Gastroesophageal sphincter (tissue), 4 donors: ENCODE results near the gene NOL6. TPM values are rescaled to one million over a fixed set of nuclear protein-coding genes. Genes with fewer than 3 reads are reported as not detected.
A peak's percentile ranks its signal among the peaks of the same experiment; 100 is the strongest.

Experiments used
- ATAC-seq: fragments of 150-250 bp; one replicate; pipeline ENCODE4 v1.9.1; 2016; ENCODE audit warnings: mild to moderate bottlenecking, moderate library complexity
- H3K27ac ChIP-seq, 4 donors: fragments of 200-600 bp; sonication (generic) in 3 of 4; 1 replicate in 3 of 4; 2 replicates in 1 of 4; pipeline ENCODE4 v1.5.1; 2016 to 2019
- H3K27me3 ChIP-seq: fragments of 200-600 bp; sonication (generic); one replicate; pipeline ENCODE4 v1.5.1; 2019
- H3K36me3 ChIP-seq, 2 donors: fragments of 200-600 bp; sonication (generic); one replicate each; pipeline ENCODE4 v1.5.1; 2019; ENCODE audit warnings: control low read depth in 1 of 2
- H3K4me1 ChIP-seq, 3 donors: fragments of 200-600 bp; sonication (generic); 1 replicate in 2 of 3; 2 replicates in 1 of 3; pipeline ENCODE4 v1.5.1; 2016 to 2019; ENCODE audit warnings: control low read depth in 2 of 3
- H3K4me3 ChIP-seq, 2 donors: fragments of 200-600 bp; sonication (generic); one replicate each; pipeline ENCODE4 v1.5.1; 2019; ENCODE audit warnings: mild to moderate bottlenecking in 1 of 2, moderate library complexity in 1 of 2
- H3K9me3 ChIP-seq, 3 donors: fragments of 200-600 bp; sonication (generic); one replicate each; pipeline ENCODE4 v1.5.1; 2017 to 2019; ENCODE audit warnings: control low read depth in 2 of 3
- CTCF ChIP-seq, 4 experiments: fragments of 200-600 bp in 2 of 4; fragments of 450-650 bp in 2 of 4; sonication (generic) in 1 of 4; IDR thresholded peaks; one replicate each; pipeline ENCODE4 v1.5.1; 2017 to 2019; ENCODE audit warnings: antibody characterized with exemption in 4 of 4, mild to moderate bottlenecking in 2 of 4, moderate library complexity in 2 of 4
- EP300 ChIP-seq: sonication (generic); formaldehyde crosslinking; IDR thresholded peaks from one replicate; pipeline ENCODE4 v1.6.1; 2017; ENCODE audit warnings: antibody characterized with exemption, mild to moderate bottlenecking
- POLR2A ChIP-seq, 2 donors: fragments of 450-650 bp; IDR thresholded peaks; one replicate each; pipeline ENCODE4 v1.6.1; 2017; ENCODE audit warnings: antibody characterized with exemption in 2 of 2, mild to moderate bottlenecking in 2 of 2, moderate library complexity in 1 of 2
- POLR2AphosphoS5 ChIP-seq: sonication (generic); formaldehyde crosslinking; IDR thresholded peaks from one replicate; pipeline ENCODE4 v1.6.1; 2017; ENCODE audit warnings: antibody characterized with exemption
- WGBS, 2 donors: methylation state at CpG; one replicate each; pipeline ENCODE4 v1.1.5; 2018; ENCODE audit warnings: low coverage in 1 of 2; 5-methylcytosine and 5-hydroxymethylcytosine counted together
- total RNA-seq, 4 donors: library from RNA; depleted of rRNA; stranded (reverse); fragments of >200 nt; gene quantifications; one replicate each; pipeline ENCODE4 v1.1.0, GENCODE V29; 2016

NOL6 gene
- total RNA-seq, 4 donors from 2014 or later, result 9.0 to 21.4 (median 16.1) TPM

GRCh38 chr9:33468215-33468730, 5.5 kb downstream of the NOL6 start:
- WGBS, 2 donors, result 56 to 82% methylated on average over 1 to 2 of the region's 4 CpGs
- Histone ChIP-seq H3K36me3 (peaks cover 0 to 92% of the 10 kb centered on the region in 2 donors), H3K27ac (no peak overlapping the region), H3K4me3 (no peak overlapping the region), H3K9me3 (no peaks in the 10 kb centered on the region), H3K27me3 (no peaks in the 10 kb centered on the region), H3K4me1 (peaks cover 0 to 18% (median 12%) of the 10 kb centered on the region in 3 donors)
- TF ChIP-seq POLR2AphosphoS5 (no peak), EP300 (no peak), CTCF (IDR thresholded peaks at IDR 0.05) (no peak), POLR2A (IDR thresholded peaks at IDR 0.05) (no peak)
- no peak for ATAC-seq

DNA sequence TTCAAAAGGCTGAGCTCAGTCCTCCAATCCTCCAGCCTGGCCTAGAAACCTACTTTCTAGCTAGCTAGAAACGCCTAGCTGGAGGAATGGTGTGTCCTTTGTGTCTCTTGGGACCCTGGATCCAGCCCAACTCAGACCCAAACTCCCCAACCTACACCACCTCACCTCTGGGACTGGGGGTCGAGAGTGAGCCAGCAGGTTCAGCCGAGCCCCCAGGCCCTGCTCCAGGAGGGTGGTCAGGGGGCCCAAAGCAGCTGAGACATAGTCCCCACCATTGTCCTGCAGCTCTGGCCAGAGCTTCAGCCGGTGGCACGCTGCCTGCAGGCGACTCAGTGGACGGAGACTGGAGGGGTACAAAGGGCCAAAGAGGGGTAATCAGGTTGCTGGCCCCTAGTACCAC, 6.2 kb downstream of the NOL6 start:
- Histone ChIP-seq H3K4me3 (no peak overlapping the region), H3K27me3 (no peaks in the 10 kb centered on the region), H3K36me3 (peaks cover 0 to 100% of the 10 kb centered on the region in 2 donors), H3K9me3 (no peaks in the 10 kb centered on the region), H3K4me1 (peaks cover 0 to 10% (median 4%) of the 10 kb centered on the region in 3 donors), H3K27ac (no peak overlapping the region)
- ATAC-seq, result no peak
- TF ChIP-seq POLR2A (IDR thresholded peaks at IDR 0.05), result no peak
- no CpG with 5 or more reads among the region's 7 CpGs for WGBS, 2 donors

DNA sequence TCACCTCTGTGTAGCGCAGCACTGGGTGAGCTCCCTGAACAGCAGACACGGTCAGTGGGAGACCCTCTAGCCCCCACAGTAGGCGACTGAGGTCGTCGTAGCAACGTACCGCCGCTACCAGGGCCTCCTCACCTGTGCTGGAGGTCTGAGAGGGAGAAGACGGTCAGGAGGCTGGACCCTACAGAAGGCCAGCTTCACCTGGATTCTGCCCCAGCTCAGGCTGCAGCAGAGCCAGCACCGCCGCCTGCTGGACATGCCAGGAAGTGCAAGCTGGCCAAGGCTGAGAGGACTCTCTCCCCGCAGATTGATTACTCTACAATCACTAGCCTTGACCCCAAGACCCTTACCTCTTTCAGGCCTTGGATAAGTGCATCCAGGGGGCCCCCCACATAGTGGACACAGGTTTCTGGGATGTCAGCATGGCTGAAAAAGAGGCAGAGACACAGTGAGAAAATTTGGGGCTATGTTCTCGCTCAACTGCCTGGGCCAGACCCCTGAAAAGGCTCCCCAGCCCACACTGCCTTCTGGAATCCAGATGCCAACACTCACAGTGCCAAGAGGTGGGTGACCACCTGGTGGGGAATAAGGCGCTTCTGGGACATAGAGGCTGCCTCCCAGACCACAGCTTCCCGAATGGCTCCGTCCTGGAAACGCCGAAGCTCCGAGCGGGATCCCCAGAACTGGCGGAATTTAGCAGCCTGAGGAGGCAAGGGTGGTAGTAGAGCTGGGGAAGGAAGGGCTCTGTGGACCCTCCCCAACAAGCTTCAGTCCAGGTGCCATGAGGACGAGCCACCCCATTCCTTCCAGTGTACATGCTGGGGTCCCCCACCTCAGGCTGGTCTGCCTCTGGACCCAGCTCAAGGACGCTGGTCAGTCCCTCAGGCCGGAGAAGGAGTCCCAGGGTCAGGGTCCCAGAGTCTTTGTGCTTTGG, 6.9 kb downstream of the NOL6 start:
- TF ChIP-seq POLR2AphosphoS5, result no peak
- no peak for TF ChIP-seq POLR2A (IDR thresholded peaks at IDR 0.05)
- no peak for TF ChIP-seq EP300
- peak in 3 of 4 experiments; percentile 87 to 94 (median 90) for TF ChIP-seq CTCF (IDR thresholded peaks at IDR 0.05)
- ATAC-seq, result peak; percentile 58
- no peaks in the 10 kb centered on the region for H3K9me3 ChIP-seq
- H3K27me3 ChIP-seq, result no peaks in the 10 kb centered on the region
- H3K4me3 ChIP-seq, result no peak overlapping the region
- H3K36me3 ChIP-seq, result peaks cover 0 to 100% of the 10 kb centered on the region in 2 donors
- 89% methylated on average over 11 of the region's 24 CpGs; no CpG with 5 or more reads in 1 of the 2 donors for WGBS, 2 donors
- H3K27ac ChIP-seq, result no peak overlapping the region
- H3K4me1 ChIP-seq, result peaks cover 0 to 3% (median 0%) of the 10 kb centered on the region in 3 donors

DNA sequence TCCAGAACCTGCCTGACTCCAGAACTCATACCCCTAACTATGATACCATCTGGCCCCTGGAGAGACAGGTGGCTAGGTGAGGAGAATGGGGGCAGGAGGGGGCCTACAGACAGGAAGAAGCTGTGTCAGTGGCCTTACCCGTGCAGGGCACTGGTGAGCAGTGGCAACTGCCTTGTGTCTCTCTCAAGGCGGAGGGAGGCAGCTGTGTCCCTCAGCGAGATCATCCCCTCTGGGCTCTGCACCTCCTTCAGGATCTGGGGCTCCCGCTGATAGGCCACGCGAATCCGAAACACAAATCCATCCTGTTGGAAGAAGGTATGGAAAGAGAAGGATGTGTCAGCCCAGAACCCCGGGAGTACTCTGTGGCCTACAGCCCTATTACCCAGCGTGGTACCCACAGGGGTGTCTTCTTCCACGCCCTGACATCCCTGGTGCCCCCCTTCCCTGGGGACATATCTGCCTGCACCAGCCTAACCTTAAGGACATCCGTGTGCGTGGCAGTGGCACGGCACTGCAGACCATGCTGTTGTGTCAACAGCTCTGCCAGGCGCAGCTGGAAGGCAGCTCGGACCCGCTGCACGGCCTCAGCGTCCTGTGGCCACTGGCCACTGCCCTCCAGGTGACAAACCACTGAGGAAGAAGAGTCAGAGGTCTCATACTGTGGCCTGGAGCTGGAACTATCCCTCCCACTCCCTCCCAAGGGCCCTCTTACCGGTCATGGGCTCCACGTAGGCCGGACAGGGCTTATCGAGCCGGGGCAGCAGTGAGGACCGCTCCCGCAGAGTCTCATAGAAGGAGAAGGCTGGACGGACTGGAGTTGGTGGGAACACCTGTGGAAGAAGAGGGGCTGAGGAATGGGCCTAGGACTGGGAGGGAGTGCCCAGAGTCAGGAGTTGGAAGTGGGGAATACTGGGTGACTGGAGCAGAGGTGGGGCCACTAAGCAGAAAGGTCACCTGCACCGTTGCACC, 7.8 kb downstream of the NOL6 start:
- TF ChIP-seq CTCF (IDR thresholded peaks at IDR 0.05) (no peak), EP300 (no peak), POLR2AphosphoS5 (no peak), POLR2A (IDR thresholded peaks at IDR 0.05) (no peak)
- H3K36me3 ChIP-seq, result peaks cover 0 to 100% of the 10 kb centered on the region in 2 donors
- no peak overlapping the region for H3K4me3 ChIP-seq
- WGBS, 2 donors, result 87 to 100% methylated on average over 1 to 5 of the region's 27 CpGs
- no peak overlapping the region for H3K27ac ChIP-seq
- peak; percentile 22 for ATAC-seq
- no peaks in the 10 kb centered on the region for H3K4me1 ChIP-seq
- H3K27me3 ChIP-seq, result no peaks in the 10 kb centered on the region
- no peaks in the 10 kb centered on the region for H3K9me3 ChIP-seq

DNA sequence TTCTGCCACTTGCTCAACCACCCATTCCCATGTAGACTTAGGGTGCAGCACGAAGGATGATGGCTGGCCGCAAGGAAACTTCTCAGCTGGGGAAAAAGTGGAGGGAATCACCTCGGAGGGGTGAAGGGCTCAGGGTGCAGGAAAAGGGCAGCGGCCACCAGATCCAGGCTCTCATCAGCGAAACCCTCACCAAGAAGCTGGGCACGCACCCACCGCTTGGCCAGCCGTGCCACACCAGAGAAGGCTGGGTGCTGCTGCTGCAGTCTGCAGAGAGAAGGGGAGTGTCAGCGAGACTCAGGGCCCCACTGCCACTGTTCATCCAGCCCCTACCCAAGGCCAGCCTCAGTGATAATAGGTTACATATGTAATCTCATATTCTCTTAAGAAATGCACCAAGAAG, 8.6 kb downstream of the NOL6 start:
- 90 to 100% methylated on average over 1 to 2 of the region's 9 CpGs for WGBS, 2 donors
- TF ChIP-seq POLR2AphosphoS5 (no peak), POLR2A (IDR thresholded peaks at IDR 0.05) (no peak), EP300 (no peak), CTCF (IDR thresholded peaks at IDR 0.05) (no peak)
- H3K36me3 ChIP-seq, result peaks cover 0 to 96% of the 10 kb centered on the region in 2 donors

More for the DNA sequence above, 8.6 kb downstream of the NOL6 start:
- Histone ChIP-seq H3K27me3 (no peaks in the 10 kb centered on the region), H3K4me1 (no peaks in the 10 kb centered on the region), H3K4me3 (no peak overlapping the region), H3K9me3 (no peaks in the 10 kb centered on the region), H3K27ac (no peak overlapping the region)
- ATAC-seq, result no peak
